COLO668 (cell line): ENCODE measurements around the gene CNTNAP4.

Experiments
- DNase-seq: peaks from one replicate; lab custom pipeline; 2025; ENCODE audit not compliant: unreplicated experiment; lab: John Stamatoyannopoulos, UW

CNTNAP4 gene

GRCh38 chr16:76577003-76577402 is 299.8 kb downstream of the CNTNAP4 start:
- DNase-seq: peak; percentile 11

GRCh38 chr16:76579277-76579922 is 302.2 kb downstream of the CNTNAP4 start:
- no peak for DNase-seq

- peak; percentile 69 for DNase-seq
Observed at GRCh38 chr16:76583466-76583865, 306.3 kb downstream of the CNTNAP4 start.

- DNase-seq: no peak
Observed at GRCh38 chr16:76583945-76584344, 306.7 kb downstream of the CNTNAP4 start.

- DNase-seq: no peak
Observed at GRCh38 chr16:76598498-76598897, 321.3 kb downstream of the CNTNAP4 start.

- no peak for DNase-seq
Observed at GRCh38 chr16:76607317-76607716, 330.1 kb downstream of the CNTNAP4 start.
